Activated naive CD8-positive, alpha-beta T cell (primary cell): ENCODE data around the gene LYSMD3.
A peak's percentile ranks its signal among the peaks of the same experiment; 100 is the strongest.

ENCODE experiments used
- H3K27ac Mint-ChIP-seq: one replicate; pipeline ENCODE4 v1.8.0; 2021; ENCODE audit warnings: mixed read lengths
- H3K27me3 Mint-ChIP-seq: one replicate; pipeline ENCODE4 v1.8.0; 2021; ENCODE audit warnings: mixed read lengths
- H3K36me3 Mint-ChIP-seq: one replicate; pipeline ENCODE4 v1.8.0; 2021; ENCODE audit warnings: mixed read lengths
- H3K4me1 Mint-ChIP-seq: one replicate; pipeline ENCODE4 v1.8.0; 2021; ENCODE audit warnings: low read depth, mixed read lengths
- H3K4me3 Mint-ChIP-seq: one replicate; pipeline ENCODE4 v1.8.0; 2021; ENCODE audit warnings: mild to moderate bottlenecking, mixed read lengths
- H3K9me3 Mint-ChIP-seq: one replicate; pipeline ENCODE4 v1.8.0; 2021; ENCODE audit warnings: low read depth, mixed read lengths

Gene LYSMD3

GRCh38 chr5:90479611-90480385 is 49.6 kb downstream of the LYSMD3 start:
- H3K27me3 Mint-ChIP-seq = no peaks in the 10 kb centered on the region
- H3K9me3 Mint-ChIP-seq = no peaks in the 10 kb centered on the region
- no peak overlapping the region for H3K27ac Mint-ChIP-seq
- peaks cover 4% of the 10 kb centered on the region for H3K36me3 Mint-ChIP-seq
- H3K4me3 Mint-ChIP-seq = no peak overlapping the region
- H3K4me1 Mint-ChIP-seq = peaks cover 12% of the 10 kb centered on the region

- Mint-ChIP-seq H3K9me3 (no peaks in the 10 kb centered on the region), H3K4me1 (peaks cover 20% of the 10 kb centered on the region), H3K4me3 (no peak overlapping the region), H3K27ac (no peak overlapping the region), H3K27me3 (no peaks in the 10 kb centered on the region), H3K36me3 (peaks cover 7% of the 10 kb centered on the region)
Measured at GRCh38 chr5:90477621-90478215, 51.7 kb downstream of the LYSMD3 start.

GRCh38 chr5:90477073-90477472 is 52.3 kb downstream of the LYSMD3 start:
- peaks cover 7% of the 10 kb centered on the region for H3K36me3 Mint-ChIP-seq
- H3K4me1 Mint-ChIP-seq = peaks cover 24% of the 10 kb centered on the region
- H3K4me3 Mint-ChIP-seq = no peak overlapping the region
- no peaks in the 10 kb centered on the region for H3K27me3 Mint-ChIP-seq
- H3K27ac Mint-ChIP-seq = no peak overlapping the region
- no peaks in the 10 kb centered on the region for H3K9me3 Mint-ChIP-seq

- H3K27me3 Mint-ChIP-seq = no peaks in the 10 kb centered on the region
- H3K9me3 Mint-ChIP-seq = no peaks in the 10 kb centered on the region
- peaks cover 30% of the 10 kb centered on the region for H3K4me1 Mint-ChIP-seq
- H3K36me3 Mint-ChIP-seq = peaks cover 3% of the 10 kb centered on the region
- peak overlapping the region; percentile 94 for H3K4me3 Mint-ChIP-seq
- H3K27ac Mint-ChIP-seq = no peak overlapping the region
Measured at GRCh38 chr5:90476391-90476790, 53.0 kb downstream of the LYSMD3 start.

GRCh38 chr5:90475436-90475980 is 53.9 kb downstream of the LYSMD3 start:
- Mint-ChIP-seq H3K4me1 (peaks cover 38% of the 10 kb centered on the region), H3K27ac (no peak overlapping the region), H3K4me3 (peak overlapping the region; percentile 94), H3K36me3 (peaks cover 10% of the 10 kb centered on the region), H3K9me3 (no peaks in the 10 kb centered on the region), H3K27me3 (no peaks in the 10 kb centered on the region)

- H3K4me3 Mint-ChIP-seq = peak within 1 kb of the TSS; percentile 94
- peaks cover 39% of the 10 kb centered on the region for H3K4me1 Mint-ChIP-seq
- peak within 1 kb of the TSS; percentile 95 for H3K27ac Mint-ChIP-seq
- H3K36me3 Mint-ChIP-seq = peaks cover 20% of the 10 kb centered on the region
- peaks cover 5% of the 10 kb centered on the region for H3K9me3 Mint-ChIP-seq
- no peaks in the 10 kb centered on the region for H3K27me3 Mint-ChIP-seq
Measured at GRCh38 chr5:90474235-90475107, 54.9 kb downstream of the LYSMD3 start, which contains the start of the genes MBLAC2 and POLR3G. MBLAC2 (minus strand) TSS chr5:90474771; CDS start chr5:90474292, 479 bp downstream. POLR3G (plus strand) TSS chr5:90474864; CDS start chr5:90485568, 10,704 bp downstream.

- Mint-ChIP-seq H3K4me3 (peak overlapping the region; percentile 94), H3K27me3 (no peaks in the 10 kb centered on the region), H3K4me1 (peaks cover 39% of the 10 kb centered on the region), H3K27ac (peak overlapping the region; percentile 95), H3K36me3 (peaks cover 26% of the 10 kb centered on the region), H3K9me3 (peaks cover 12% of the 10 kb centered on the region)
Measured at GRCh38 chr5:90473396-90474234, 55.8 kb downstream of the LYSMD3 start.

- peak overlapping the region; percentile 88 for H3K27ac Mint-ChIP-seq
Measured at GRCh38 chr5:90472783-90473395, 56.5 kb downstream of the LYSMD3 start.

More at GRCh38 chr5:90472783-90473395, 56.5 kb downstream of the LYSMD3 start:
- Mint-ChIP-seq H3K27me3 (no peaks in the 10 kb centered on the region), H3K4me3 (peak overlapping the region; percentile 94), H3K36me3 (peaks cover 28% of the 10 kb centered on the region), H3K4me1 (peaks cover 39% of the 10 kb centered on the region), H3K9me3 (peaks cover 12% of the 10 kb centered on the region)
